ENCODE data around the gene MAN1A1.

GRCh38 chr6:119384444-119384843 lies 34.9 kb upstream of the MAN1A1 start:
- no peak for TF ChIP-seq CTCF (IDR thresholded peaks at IDR 0.05)
- TF ChIP-seq POLR2A (IDR thresholded peaks at IDR 0.05): no peak

Measured in body of pancreas (tissue), 4 donors.